Neural cell (in vitro differentiated cells): Measurements from ENCODE around the gene TPM1. TPM values are rescaled to one million over a fixed set of nuclear protein-coding genes. Genes with fewer than 3 reads are reported as not detected.

Source experiments
- H2AFZ ChIP-seq: fragments of 200-600, 300-800 bp; sonication (generic), shearing (Covaris generic); 2 replicates; pipeline ENCODE4 v1.6.0; 2014; ENCODE audit warnings: low read depth, mild to moderate bottlenecking, antibody characterized with exemption, low read length, moderate library complexity
- H3F3A ChIP-seq: fragments of 200-600 bp; shearing (Covaris generic); 2 replicates; pipeline ENCODE4 v1.6.1; 2016; ENCODE audit warnings: mild to moderate bottlenecking, moderate library complexity, mixed read lengths, antibody characterized with exemption, low read length; ENCODE audit not compliant: insufficient read depth, poor library complexity, severe bottlenecking
- H3K27ac ChIP-seq: fragments of 200-600, 300-800 bp; sonication (generic), shearing (Covaris generic); 2 replicates; pipeline ENCODE4 v1.5.1; 2014; ENCODE audit warnings: mild to moderate bottlenecking, low read length, moderate library complexity
- H3K27me3 ChIP-seq: fragments of 300-800, 200-600 bp; sonication (generic), shearing (Covaris generic); 2 replicates; pipeline ENCODE4 v1.6.0; 2014; ENCODE audit warnings: mild to moderate bottlenecking, low read depth, low read length, moderate library complexity; ENCODE audit not compliant: insufficient read depth
- H3K36me3 ChIP-seq: fragments of 300-800, 200-600 bp; sonication (generic), shearing (Covaris generic); 2 replicates; pipeline ENCODE4 v1.5.1; 2014; ENCODE audit warnings: mild to moderate bottlenecking, antibody characterized with exemption, low read length, moderate library complexity; ENCODE audit not compliant: insufficient read depth
- H3K4me2 ChIP-seq: fragments of 300-800, 200-600 bp; sonication (generic), shearing (Covaris generic); 2 replicates; pipeline ENCODE4 v1.6.0; 2014; ENCODE audit warnings: mild to moderate bottlenecking, low read length
- H3K4me3 ChIP-seq: fragments of 300-800, 200-600 bp; sonication (generic), shearing (Covaris generic); 2 replicates; pipeline ENCODE4 v1.5.1; 2014; ENCODE audit warnings: mild to moderate bottlenecking, low read length, moderate library complexity
- H3K79me2 ChIP-seq: fragments of 200-600 bp; shearing (Covaris generic); replicated peaks from 2 replicates; pipeline ENCODE4 v1.6.0; 2014; ENCODE audit warnings: mild to moderate bottlenecking, low read length, moderate library complexity; ENCODE audit not compliant: insufficient read depth
- H3K9ac ChIP-seq: fragments of 300-800, 200-600 bp; sonication (generic), shearing (Covaris generic); 2 replicates; pipeline ENCODE4 v1.6.1; 2016; ENCODE audit warnings: mild to moderate bottlenecking, low read length, mixed read lengths
- H3K9me2 ChIP-seq: fragments of 200-600 bp; shearing (Covaris generic); 2 replicates; pipeline ENCODE4 v1.6.1; 2016; ENCODE audit warnings: mild to moderate bottlenecking, low read length, mixed read lengths; ENCODE audit not compliant: insufficient read depth
- H3K9me3 ChIP-seq: fragments of 200-600, 300-800 bp; sonication (generic), shearing (Covaris generic); 2 replicates; pipeline ENCODE4 v1.6.1; 2016; ENCODE audit warnings: mild to moderate bottlenecking, mixed run types, low read length, moderate library complexity, mixed read lengths
- H4K20me1 ChIP-seq: fragments of 200-600 bp; shearing (Covaris generic); 2 replicates; pipeline ENCODE4 v1.6.1; 2016; ENCODE audit warnings: mild to moderate bottlenecking, mixed run types; ENCODE audit not compliant: insufficient read depth
- CTCF ChIP-seq: fragments of 450-650 bp; IDR thresholded peaks from 2 replicates; pipeline ENCODE4 v1.5.1; 2014; ENCODE audit warnings: antibody characterized with exemption, mild to moderate bottlenecking, moderate library complexity; ENCODE audit not compliant: poor library complexity, severe bottlenecking
- EP300 ChIP-seq: fragments of 450-650 bp; conservative IDR thresholded peaks from 2 replicates; pipeline ENCODE4 v1.6.1; 2014; ENCODE audit warnings: antibody characterized with exemption, mild to moderate bottlenecking, moderate library complexity; ENCODE audit not compliant: poor library complexity, severe bottlenecking
- EZH2 ChIP-seq: fragments of 200-600, 300-800 bp; shearing (Covaris generic), sonication (generic); IDR thresholded peaks from 2 replicates; pipeline ENCODE4 v1.6.1; 2014; ENCODE audit warnings: antibody characterized with exemption, low read length, borderline replicate concordance, mild to moderate bottlenecking; ENCODE audit not compliant: insufficient read depth, poor library complexity, severe bottlenecking
- MXI1 ChIP-seq: fragments of 450-650 bp; conservative IDR thresholded peaks from 2 replicates; pipeline ENCODE4 v1.6.1; 2014; ENCODE audit warnings: antibody characterized with exemption, mild to moderate bottlenecking; ENCODE audit not compliant: poor library complexity, severe bottlenecking
- POLR2AphosphoS5 ChIP-seq: IDR thresholded peaks from 2 replicates; pipeline ENCODE4 v1.6.1; 2012
- RAD21 ChIP-seq: fragments of 450-650 bp; conservative IDR thresholded peaks from 2 replicates; pipeline ENCODE4 v1.6.1; 2014; ENCODE audit warnings: antibody characterized with exemption, mild to moderate bottlenecking, moderate library complexity
- REST ChIP-seq: IDR thresholded peaks from 2 replicates; pipeline ENCODE4 v1.6.1; 2012; ENCODE audit warnings: borderline replicate concordance
- SMC3 ChIP-seq: fragments of 450-650 bp; conservative IDR thresholded peaks from 2 replicates; pipeline ENCODE4 v1.6.1; 2014; ENCODE audit warnings: antibody characterized with exemption, mild to moderate bottlenecking, moderate library complexity; ENCODE audit not compliant: poor library complexity
- TAF1 ChIP-seq: IDR thresholded peaks from 2 replicates; pipeline ENCODE4 v1.6.1; 2012; ENCODE audit warnings: low read depth
- polyA plus RNA-seq: library from polyadenylated mRNA; depleted of rRNA; stranded (reverse); fragments of >200 nt; gene quantifications from 2 replicates; pipeline ENCODE4 v1.2.3, GENCODE V29; 2014

The TPM1 gene
- polyA plus RNA-seq, 1 donor from 2014 or later: 254 TPM

GRCh38 chr15:63022663-63023062 lies 19.9 kb upstream of the TPM1 start:
- no peaks in the 10 kb centered on the region for H3K79me2 ChIP-seq
- TF ChIP-seq CTCF (no peak), SMC3 (no peak), RAD21 (no peak), EZH2 (no peak), TAF1 (no peak), MXI1 (no peak), POLR2AphosphoS5 (no peak), REST (no peak), EP300 (no peak)

GRCh38 chr15:63023351-63023945 lies 19.1 kb upstream of the TPM1 start:
- H2AFZ ChIP-seq: no peak overlapping the region
- H3K27me3 ChIP-seq: no peaks in the 10 kb centered on the region
- H3K4me3 ChIP-seq: no peak overlapping the region
- no peak overlapping the region for H3K4me2 ChIP-seq
- H4K20me1 ChIP-seq: no peaks in the 10 kb centered on the region
- no peaks in the 10 kb centered on the region for H3K79me2 ChIP-seq
- TF ChIP-seq POLR2AphosphoS5: no peak
- no peak overlapping the region for H3K27ac ChIP-seq
- no peaks in the 10 kb centered on the region for H3K9me3 ChIP-seq
- H3K9me2 ChIP-seq: no peaks in the 10 kb centered on the region
- H3K9ac ChIP-seq: no peak overlapping the region
- no peaks in the 10 kb centered on the region for H3F3A ChIP-seq
- no peaks in the 10 kb centered on the region for H3K36me3 ChIP-seq

More at GRCh38 chr15:63022663-63023062, 19.9 kb upstream of the TPM1 start:
- H3K4me3 ChIP-seq: no peak overlapping the region
- no peaks in the 10 kb centered on the region for H3K27me3 ChIP-seq
- no peaks in the 10 kb centered on the region for H3F3A ChIP-seq
- H3K27ac ChIP-seq: no peak overlapping the region
- no peak overlapping the region for H2AFZ ChIP-seq
- H3K36me3 ChIP-seq: no peaks in the 10 kb centered on the region
- H3K9me2 ChIP-seq: no peaks in the 10 kb centered on the region
- H4K20me1 ChIP-seq: no peaks in the 10 kb centered on the region
- no peaks in the 10 kb centered on the region for H3K9me3 ChIP-seq
- H3K9ac ChIP-seq: no peak overlapping the region
- no peak overlapping the region for H3K4me2 ChIP-seq

GRCh38 chr15:63025460-63025859 lies 17.1 kb upstream of the TPM1 start:
- no peaks in the 10 kb centered on the region for H3K9me2 ChIP-seq
- no peak overlapping the region for H2AFZ ChIP-seq
- TF ChIP-seq RAD21 (no peak), REST (no peak)
- no peaks in the 10 kb centered on the region for H3K27me3 ChIP-seq
- H3K79me2 ChIP-seq: no peaks in the 10 kb centered on the region
- H3K9ac ChIP-seq: no peak overlapping the region
- no peaks in the 10 kb centered on the region for H3K36me3 ChIP-seq
- H3K9me3 ChIP-seq: no peaks in the 10 kb centered on the region
- H3K4me2 ChIP-seq: no peak overlapping the region
- no peaks in the 10 kb centered on the region for H4K20me1 ChIP-seq
- H3K4me3 ChIP-seq: no peak overlapping the region
- H3K27ac ChIP-seq: no peak overlapping the region
- no peaks in the 10 kb centered on the region for H3F3A ChIP-seq
